Left colon (tissue), 2 donors: ENCODE measurements around the gene FHL1. TPM values are rescaled to one million over a fixed set of nuclear protein-coding genes. Genes with fewer than 3 reads are reported as not detected.
"Not testable (repeated sequence)": the region's sequence is repeated elsewhere in the genome, so short reads cannot be mapped to it uniquely, and the experiment has no call there.

Experiments
- ATAC-seq: fragments of 200-7000 bp; cut with Tn5 transposase; one replicate; pipeline ENCODE4 v1.9.1; 2020; ENCODE audit warnings: mild to moderate bottlenecking, moderate library complexity
- DNase-seq, 2 donors: peaks; one replicate each; pipeline ENCODE4 v3.0.0-alpha.2; 2020
- intact Hi-C, 2 donors: fragments of 100-400 bp; cut with DNase I in 1 of 2; cut with micrococcal nuclease in 1 of 2; formaldehyde crosslinking; loops; one replicate each; pipeline versions ENCODE4 v1.11.2 to v1.14.0; 2022; cut with DNase I, micrococcal nuclease
- total RNA-seq, 2 donors: library from RNA; stranded (reverse); fragmentation: NEBNext Ultra II Directional; extraction: Animal tissue kit (Norgen Biotek cat#: 25700); gene quantifications; one replicate each; pipeline ENCODE4 v1.2.1, GENCODE V29; 2021
- donor health status: DM: no; HTN: no; CAD: no.
- donor health status: DM: yes; HTN: yes; CAD: no.

FHL1 gene
- total RNA-seq, 2 donors from 2014 or later = 24.8 to 175 TPM

DNA sequence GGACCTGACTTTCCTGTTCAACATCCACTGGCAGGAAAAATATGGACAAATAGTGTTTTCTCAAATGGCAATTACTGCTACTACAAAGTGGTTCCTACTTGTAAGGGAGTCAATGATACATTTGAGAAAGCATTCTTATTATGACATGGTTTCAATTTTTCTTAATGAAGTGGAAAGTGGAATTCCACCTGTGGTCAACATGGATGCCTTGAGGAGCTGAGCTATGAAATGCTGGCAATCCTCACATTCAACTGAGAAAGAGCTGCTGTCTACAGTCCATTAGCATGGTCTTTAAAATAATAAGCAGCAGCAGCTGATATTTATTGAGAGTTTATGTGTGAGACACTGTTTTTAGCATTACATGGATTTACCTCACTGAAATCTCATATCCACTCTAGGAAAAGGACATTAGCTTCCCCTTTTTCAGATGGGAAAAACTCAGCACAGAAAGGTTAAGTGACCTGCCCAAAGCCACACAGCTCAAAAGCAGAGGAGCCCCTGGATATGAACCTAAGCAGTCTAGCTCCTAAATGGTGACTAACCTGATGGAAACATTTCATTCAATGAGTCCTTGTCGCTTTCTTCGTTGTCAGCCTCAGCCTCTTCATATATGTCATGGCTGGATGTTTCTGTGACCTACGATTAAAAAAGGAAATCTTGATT lies 74.6 kb downstream of the FHL1 start:
- no peak for ATAC-seq
- intact Hi-C loops = no loop called here
- DNase-seq = no peak

DNA sequence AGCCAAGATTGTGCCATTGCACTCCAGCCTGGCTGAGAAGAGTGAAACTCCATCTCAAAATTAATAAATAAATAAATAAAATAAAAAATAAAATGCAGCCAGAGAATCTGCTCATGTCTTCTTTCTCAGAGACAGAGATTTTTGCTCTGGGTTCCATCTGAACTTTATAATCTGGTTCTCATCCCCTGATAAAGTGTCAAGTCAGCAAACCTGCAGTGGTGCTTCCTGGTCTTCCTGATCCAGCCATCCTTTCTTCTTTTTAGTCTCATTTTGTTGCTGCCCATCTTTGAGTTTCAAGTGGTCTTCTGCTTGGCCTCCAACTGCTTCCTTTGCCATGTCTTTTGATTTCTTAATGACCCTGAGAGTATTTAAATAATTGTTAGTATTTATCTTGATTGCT lies 79.7 kb downstream of the FHL1 start:
- intact Hi-C loops = no loop called here
- DNase-seq = no peak
- no peak for ATAC-seq

GRCh38 chrX:136227948-136228838 lies 80.9 kb downstream of the FHL1 start:
- DNase-seq = no peak
- ATAC-seq = no peak
- intact Hi-C loops = no loop called here

- ATAC-seq (no peak), DNase-seq (no peak)
- intact Hi-C loops = no loop called here
Measured at GRCh38 chrX:136228839-136229207, 81.5 kb downstream of the FHL1 start.

- ATAC-seq (no peak), DNase-seq (no peak)
- intact Hi-C loops = no loop called here
Measured at GRCh38 chrX:136237074-136237473, 89.7 kb downstream of the FHL1 start.

GRCh38 chrX:136237849-136238248 lies 90.5 kb downstream of the FHL1 start:
- DNase-seq, intact Hi-C loops, ATAC-seq: not testable (repeated sequence)

GRCh38 chrX:136246201-136246600 lies 98.9 kb downstream of the FHL1 start:
- no peak for DNase-seq
- no peak for ATAC-seq
- intact Hi-C loops = no loop called here

DNA sequence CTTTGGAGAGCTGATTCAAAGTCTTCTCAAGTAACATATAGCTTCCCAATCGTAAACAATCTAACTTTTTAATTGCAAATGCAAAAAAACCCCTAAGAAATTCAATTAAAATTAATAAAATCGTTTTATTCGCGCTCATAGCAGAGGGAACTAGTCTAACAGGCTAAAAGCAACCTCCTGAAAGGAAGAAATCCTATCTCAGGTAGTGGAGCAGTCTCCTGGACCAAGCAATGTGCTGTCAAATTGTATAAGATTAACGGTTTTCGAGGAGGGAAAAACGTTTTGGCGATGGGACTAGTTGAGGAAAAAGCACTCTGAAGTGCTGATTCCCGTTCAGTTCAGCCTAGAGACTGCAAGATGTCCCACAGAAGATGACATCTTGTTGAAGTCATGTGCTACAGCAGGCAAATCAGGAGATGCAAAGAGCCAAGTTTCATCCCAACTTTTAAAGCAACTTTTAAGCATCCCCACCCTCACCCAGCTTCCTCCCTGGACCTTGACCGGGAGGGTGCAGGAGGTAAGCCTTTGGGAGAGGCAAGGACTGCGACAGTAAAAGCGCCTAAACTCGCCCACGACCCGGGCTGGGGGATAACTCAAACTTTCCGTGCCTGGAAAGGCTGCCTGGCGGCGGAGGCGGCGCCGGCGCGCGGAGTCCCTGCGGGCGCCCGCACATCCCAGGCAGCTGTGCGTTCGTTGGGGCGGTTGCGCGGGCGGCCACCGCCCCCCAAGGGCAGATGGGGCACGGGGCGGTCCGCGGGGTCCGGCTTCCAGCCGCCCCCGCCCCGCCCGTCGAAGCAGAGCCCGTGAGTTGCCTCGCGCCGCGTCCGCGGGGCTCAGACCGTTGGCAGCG lies 103.1 kb downstream of the FHL1 start:
- intact Hi-C loops = no loop called here
- ATAC-seq (peak; percentile 50), DNase-seq (no peak)

DNA sequence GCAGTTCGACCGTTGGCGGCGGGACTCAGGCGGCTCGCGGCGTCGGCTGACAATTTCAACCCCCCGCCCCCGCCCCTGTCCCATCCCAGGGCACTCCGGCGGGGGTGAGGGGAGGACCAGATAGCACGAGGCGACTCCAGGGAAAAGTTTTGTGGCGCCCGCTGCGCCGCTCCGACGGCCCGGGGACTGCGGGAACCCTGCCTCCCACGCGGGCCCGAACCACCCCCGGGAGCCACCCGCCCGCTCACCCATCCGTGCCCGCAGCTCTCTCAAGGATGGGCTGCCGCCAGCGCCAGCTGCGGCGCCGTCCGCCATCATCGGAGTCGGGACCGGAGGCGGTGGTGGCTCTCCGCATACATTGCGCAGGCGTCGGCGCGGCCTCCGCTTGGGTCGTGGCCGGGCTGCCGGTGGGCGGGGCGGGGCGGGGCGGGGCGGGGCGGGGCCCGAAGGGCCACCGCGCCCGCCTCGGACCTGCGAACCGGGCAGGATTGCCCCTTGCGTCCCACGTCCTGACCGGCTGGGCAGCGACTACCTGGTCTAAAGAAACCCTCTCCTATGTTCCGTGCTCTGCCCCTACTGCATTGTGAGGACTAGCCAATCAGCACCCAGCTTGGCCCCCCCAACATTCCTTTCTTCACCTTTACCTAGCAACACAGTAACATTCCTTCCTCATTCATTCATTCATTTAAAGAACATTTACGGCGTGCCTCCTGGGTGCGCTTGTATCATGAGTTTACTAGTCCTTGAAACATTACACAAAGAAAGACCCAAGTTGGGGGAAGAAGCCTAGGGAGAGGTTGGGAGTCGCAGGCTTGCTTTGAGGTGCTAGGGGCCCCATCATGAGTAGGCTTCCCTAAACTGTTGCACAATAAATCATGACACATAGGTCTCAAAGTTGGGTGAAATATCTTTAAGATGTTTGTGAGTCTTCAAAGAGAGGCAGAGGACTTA lies 104.0 kb downstream of the FHL1 start, which contains the start of gene MAP7D3:
Gene MAP7D3, minus strand, starts transcription at position 360 of the 951 bp plus-strand sequence. Its CDS starts 42 bp downstream, at position 318.
- DNase-seq (peak; percentile 53 to 73), ATAC-seq (peak; percentile 98)
- intact Hi-C loops = no loop called here

- ATAC-seq (no peak), DNase-seq (no peak)
- intact Hi-C loops = no loop called here
Measured at GRCh38 chrX:136255541-136255940, 108.2 kb downstream of the FHL1 start.

DNA sequence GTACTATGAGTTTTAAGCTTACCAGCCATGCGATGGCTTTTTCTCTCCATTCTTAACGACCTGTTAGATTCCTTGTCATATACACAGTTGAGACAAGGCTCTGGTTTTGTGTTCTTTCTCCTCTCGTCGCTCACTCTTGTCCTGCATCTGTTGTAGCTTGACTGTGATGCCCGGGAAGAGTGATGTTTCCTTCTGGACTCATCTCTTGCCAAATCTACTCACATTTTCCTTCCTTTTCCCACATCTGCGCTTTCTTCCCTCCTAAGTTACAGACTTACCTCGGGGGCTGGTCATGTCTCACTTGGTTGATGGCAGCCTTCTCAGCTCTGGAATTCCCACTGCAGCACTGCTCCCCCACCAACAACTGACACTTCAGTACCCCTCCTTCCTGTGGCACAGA lies 108.7 kb downstream of the FHL1 start:
- no peak for DNase-seq
- intact Hi-C loops = no loop called here

DNA sequence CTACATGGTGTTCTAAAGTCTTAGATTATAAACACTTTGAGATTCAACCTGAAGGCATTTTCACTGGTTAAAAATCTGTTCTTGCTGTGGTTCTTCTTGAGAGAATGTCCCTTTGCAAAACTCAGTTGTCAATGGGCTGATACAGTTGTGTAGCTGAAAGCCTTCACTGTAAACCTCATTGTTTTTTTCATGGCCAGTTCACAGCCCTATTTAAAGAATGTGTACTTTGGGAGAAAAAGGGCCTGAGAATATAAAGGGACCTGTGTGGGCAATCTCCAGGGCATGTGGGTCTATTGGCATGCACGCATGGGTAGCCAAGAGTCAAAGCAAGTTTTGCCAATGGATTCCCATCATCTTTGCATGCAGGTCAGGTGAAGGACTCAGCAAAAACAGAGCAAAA lies 111.6 kb downstream of the FHL1 start:
- intact Hi-C loops = no loop called here
- DNase-seq (no peak), ATAC-seq (no peak)

More for the DNA sequence above, 108.7 kb downstream of the FHL1 start:
- no peak for ATAC-seq

DNA sequence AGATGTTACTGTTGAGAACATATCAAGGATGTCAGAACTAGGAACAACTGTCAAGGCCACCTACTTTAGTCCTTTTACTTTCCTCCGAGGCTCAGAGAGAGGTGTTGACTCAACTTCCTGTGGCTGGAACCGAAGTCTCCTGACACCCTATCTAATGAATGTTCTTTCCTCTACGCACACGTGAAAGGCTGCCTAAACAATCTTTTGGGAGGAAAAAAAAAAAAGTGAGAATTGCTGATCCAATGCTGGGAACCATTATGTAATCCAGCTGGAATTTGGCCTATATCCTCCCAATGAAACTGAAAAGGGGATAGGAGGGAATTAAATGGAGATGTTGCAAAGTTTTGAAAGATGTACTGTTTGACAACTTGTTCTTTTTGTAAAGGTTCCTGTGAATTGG lies 112.2 kb downstream of the FHL1 start:
- ATAC-seq (no peak), DNase-seq (no peak)
- intact Hi-C loops = no loop called here

DNA sequence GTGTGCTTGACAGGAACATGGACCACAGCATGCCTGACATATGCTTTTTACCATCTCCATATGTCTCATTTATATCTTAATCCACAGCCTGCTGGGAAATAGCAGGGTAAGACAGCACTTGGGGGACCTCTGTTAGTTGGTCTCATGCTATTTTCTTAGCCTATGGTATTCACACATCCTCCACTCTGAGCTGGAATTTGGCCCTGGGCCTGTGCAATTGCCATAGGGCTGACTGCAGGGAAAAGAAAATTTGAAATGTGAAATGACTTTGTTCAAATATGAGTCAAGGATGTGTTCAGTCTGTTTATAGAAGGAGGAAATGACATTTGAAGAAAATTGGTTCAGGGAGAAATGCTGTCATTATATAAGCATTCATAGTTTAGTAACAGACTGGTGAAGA lies 113.4 kb downstream of the FHL1 start:
- no peak for DNase-seq
- intact Hi-C loops = no loop called here
- no peak for ATAC-seq
